Peyer's patch (tissue), 4 donors: ENCODE results near the gene GP1BA.

ENCODE experiments used
- POLR2A ChIP-seq, 2 donors: fragments of 450-650 bp; IDR thresholded peaks; one replicate each; pipeline ENCODE4 v1.5.1; 2017; ENCODE audit warnings: antibody characterized with exemption in 2 of 2, mild to moderate bottlenecking in 2 of 2, moderate library complexity in 2 of 2
- TF ChIP-seq, protein P1 (sequence below), 6 experiments: fragments of 450-650 bp in 4 of 6; fragments of 200-600 bp in 2 of 6; sonication (generic) in 1 of 6; IDR thresholded peaks; one replicate each; pipeline ENCODE4 v1.5.1; 2017 to 2019; ENCODE audit warnings: antibody characterized with exemption in 6 of 6, mild to moderate bottlenecking in 3 of 6, moderate library complexity in 1 of 6

DNA sequence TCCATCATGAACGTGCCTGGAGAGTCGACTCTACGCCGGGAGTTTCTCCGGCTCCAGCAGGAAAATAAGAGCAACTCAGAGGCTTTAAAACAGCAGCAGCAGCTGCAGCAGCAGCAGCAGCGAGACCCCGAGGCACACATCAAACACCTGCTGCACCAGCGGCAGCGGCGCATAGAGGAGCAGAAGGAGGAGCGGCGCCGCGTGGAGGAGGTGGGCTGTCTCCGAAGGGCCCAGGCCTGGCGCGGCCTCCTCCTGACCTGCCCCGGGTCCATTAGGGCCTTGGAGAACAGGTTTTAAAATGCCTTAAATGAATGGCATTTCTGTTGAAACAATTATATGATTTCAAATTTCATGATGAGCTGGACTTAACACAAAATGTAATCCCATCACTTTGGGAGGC is 44.5 kb upstream of the GP1BA start:
- TF ChIP-seq, protein P1, sequence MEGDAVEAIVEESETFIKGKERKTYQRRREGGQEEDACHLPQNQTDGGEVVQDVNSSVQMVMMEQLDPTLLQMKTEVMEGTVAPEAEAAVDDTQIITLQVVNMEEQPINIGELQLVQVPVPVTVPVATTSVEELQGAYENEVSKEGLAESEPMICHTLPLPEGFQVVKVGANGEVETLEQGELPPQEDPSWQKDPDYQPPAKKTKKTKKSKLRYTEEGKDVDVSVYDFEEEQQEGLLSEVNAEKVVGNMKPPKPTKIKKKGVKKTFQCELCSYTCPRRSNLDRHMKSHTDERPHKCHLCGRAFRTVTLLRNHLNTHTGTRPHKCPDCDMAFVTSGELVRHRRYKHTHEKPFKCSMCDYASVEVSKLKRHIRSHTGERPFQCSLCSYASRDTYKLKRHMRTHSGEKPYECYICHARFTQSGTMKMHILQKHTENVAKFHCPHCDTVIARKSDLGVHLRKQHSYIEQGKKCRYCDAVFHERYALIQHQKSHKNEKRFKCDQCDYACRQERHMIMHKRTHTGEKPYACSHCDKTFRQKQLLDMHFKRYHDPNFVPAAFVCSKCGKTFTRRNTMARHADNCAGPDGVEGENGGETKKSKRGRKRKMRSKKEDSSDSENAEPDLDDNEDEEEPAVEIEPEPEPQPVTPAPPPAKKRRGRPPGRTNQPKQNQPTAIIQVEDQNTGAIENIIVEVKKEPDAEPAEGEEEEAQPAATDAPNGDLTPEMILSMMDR (IDR thresholded peaks at IDR 0.05) = no peak
- TF ChIP-seq POLR2A (IDR thresholded peaks at IDR 0.05) = no peak
